Keratinocyte (primary cell): ENCODE data around the gene DNAJC18. TPM values are rescaled to one million over a fixed set of nuclear protein-coding genes. Genes with fewer than 3 reads are reported as not detected.

Experiments used
- DNase-seq: peaks from one replicate; pipeline ENCODE4 v3.0.0-alpha.2; 2011; ENCODE audit warnings: low read depth, missing footprints, low spot score
- FAIRE-seq: peaks from 2 replicates; lab custom pipeline; 2011; peaks lifted over from hg19 to GRCh38; lab: Jason Lieb, UNC
- H2AFZ ChIP-seq: 2 replicates; pipeline ENCODE4 v1.6.0; 2012; ENCODE audit warnings: low read length, control low read depth, inconsistent platforms; ENCODE audit not compliant: control insufficient read depth
- H3K27ac ChIP-seq: 2 replicates; pipeline ENCODE4 v1.5.1; 2011; ENCODE audit warnings: low read length; ENCODE audit not compliant: control insufficient read depth, insufficient read depth
- H3K27me3 ChIP-seq: 3 replicates; pipeline ENCODE4 v1.6.0; 2011; ENCODE audit warnings: low read length; ENCODE audit not compliant: control insufficient read depth, insufficient read depth; ENCODE audit errors: extremely low read depth
- H3K36me3 ChIP-seq, 2 experiments: 2 replicates in 1 of 2; 3 replicates in 1 of 2; pipeline ENCODE4 v1.5.1; 2011; ENCODE audit warnings: low read length in 2 of 2, mild to moderate bottlenecking in 1 of 2; ENCODE audit not compliant: control insufficient read depth in 2 of 2, insufficient read depth in 2 of 2; ENCODE audit errors: extremely low read depth in 1 of 2
- H3K4me1 ChIP-seq: 3 replicates; pipeline ENCODE4 v1.5.1; 2011; ENCODE audit warnings: low read length; ENCODE audit not compliant: control insufficient read depth, insufficient read depth; ENCODE audit errors: extremely low read depth
- H3K4me2 ChIP-seq: 3 replicates; pipeline ENCODE4 v1.6.0; 2011; ENCODE audit warnings: low read depth, low read length; ENCODE audit not compliant: control insufficient read depth, insufficient read depth; ENCODE audit errors: extremely low read depth
- H3K4me3 ChIP-seq, 3 experiments: fragments of 200-600 bp in 1 of 3; sonication (generic) in 1 of 3; 2 replicates in 2 of 3; 3 replicates in 1 of 3; pipeline ENCODE4 v1.5.1; 2011 to 2016; ENCODE audit warnings: low read length in 3 of 3, mild to moderate bottlenecking in 3 of 3, control low read depth in 2 of 3, inconsistent platforms in 1 of 3, low read depth in 1 of 3, mixed read lengths in 1 of 3, mixed run types in 1 of 3, moderate library complexity in 1 of 3; ENCODE audit not compliant: control insufficient read depth in 2 of 3, insufficient read depth in 2 of 3; ENCODE audit errors: extremely low read depth in 1 of 3
- H3K79me2 ChIP-seq: 2 replicates; pipeline ENCODE4 v1.6.0; 2012; ENCODE audit warnings: low read length; ENCODE audit not compliant: control insufficient read depth, insufficient read depth
- H3K9ac ChIP-seq: 3 replicates; pipeline ENCODE4 v1.6.0; 2011; ENCODE audit warnings: low read length; ENCODE audit not compliant: control insufficient read depth, insufficient read depth; ENCODE audit errors: extremely low read depth
- H3K9me1 ChIP-seq: 3 replicates; pipeline ENCODE4 v1.6.0; 2011; ENCODE audit warnings: low read length; ENCODE audit not compliant: control insufficient read depth, insufficient read depth; ENCODE audit errors: extremely low read depth
- H3K9me3 ChIP-seq: 2 replicates; pipeline ENCODE4 v1.5.1; 2012; ENCODE audit warnings: low read depth, low read length; ENCODE audit not compliant: control insufficient read depth
- H4K20me1 ChIP-seq: 3 replicates; pipeline ENCODE4 v1.6.0; 2011; ENCODE audit warnings: low read length; ENCODE audit not compliant: control insufficient read depth, insufficient read depth; ENCODE audit errors: extremely low read depth
- CTCF ChIP-seq, 3 experiments: IDR thresholded peaks in 1 of 3; conservative IDR thresholded peaks in 1 of 3; optimal IDR thresholded peaks in 1 of 3; 2 replicates in 2 of 3; 3 replicates in 1 of 3; pipeline versions ENCODE3 to v1.5.1; 2011; ENCODE audit warnings: low read length in 3 of 3, mild to moderate bottlenecking in 3 of 3, moderate library complexity in 2 of 3, control low read depth in 1 of 3, inconsistent platforms in 1 of 3; ENCODE audit not compliant: insufficient read depth in 2 of 3; ENCODE audit errors: extremely low read depth in 1 of 3
- EZH2 ChIP-seq: IDR thresholded peaks from one replicate; pipeline ENCODE4 v1.6.1; 2012; ENCODE audit warnings: inconsistent platforms, mild to moderate bottlenecking, low read length, moderate library complexity
- dilution Hi-C: fragments of 300-500 bp; cut with MboI; formaldehyde crosslinking; loops from one replicate; pipeline ENCODE4 v1.7.0; 2020; ENCODE audit warnings: low sequenced_read_pairs; ENCODE audit not compliant: extremely low pct_ligation_motif_present
- polyA plus RNA-seq, 5 experiments: library from polyadenylated mRNA; depleted of rRNA in 3 of 5; stranded (reverse) in 3 of 5; stranded (forward) in 1 of 5; unstranded in 1 of 5; fragments of >200 nt; gene quantifications; 1 replicate in 1 of 5; 2 replicates in 3 of 5; 3 replicates in 1 of 5; pipeline versions ENCODE4 v1.2.1 to v1.2.3, GENCODE V29; 2011 to 2012; ENCODE audit warnings: missing spikeins in 2 of 5, low read depth in 1 of 5, low replicate concordance in 1 of 5

DNAJC18 gene
- polyA plus RNA-seq, 1 donor (not counting 4 experiments of a cell fraction or from before 2014, with no cell fraction given): 6.6 TPM

- no peak overlapping the region for H3K27ac ChIP-seq
- peaks cover 20% of the 10 kb centered on the region for H3K4me1 ChIP-seq
- DNase-seq (no peak), FAIRE-seq (no peak)
- H3K79me2 ChIP-seq: peaks cover 1% of the 10 kb centered on the region
- TF ChIP-seq CTCF (optimal IDR thresholded peaks at IDR 0.05 in 1 of 3, IDR thresholded peaks at IDR 0.05 in 1 of 3, conservative IDR thresholded peaks at IDR 0.05 in 1 of 3; ENCODE audit: extremely low read depth in 1 of 3, insufficient read depth in 2 of 3, low read length in 3 of 3) (no peak), EZH2 (no peak)
- no peak overlapping the region for H3K4me3 ChIP-seq
- H3K9me3 ChIP-seq: no peaks in the 10 kb centered on the region
- no peaks in the 10 kb centered on the region for H4K20me1 ChIP-seq
- H2AFZ ChIP-seq: no peak overlapping the region
- H3K9me1 ChIP-seq: no peaks in the 10 kb centered on the region
- dilution Hi-C loops: no loop called here
- H3K4me2 ChIP-seq: no peak overlapping the region
- no peak overlapping the region for H3K9ac ChIP-seq
- peaks cover 19 to 21% of the 10 kb centered on the region in 2 experiments for H3K36me3 ChIP-seq
- H3K27me3 ChIP-seq: no peaks in the 10 kb centered on the region
Measured at GRCh38 chr5:139475865-139476617, 36.7 kb upstream of the DNAJC18 start.

- Histone ChIP-seq H3K9me1 (no peaks in the 10 kb centered on the region), H3K4me1 (peaks cover 15% of the 10 kb centered on the region), H3K9ac (no peak overlapping the region), H4K20me1 (no peaks in the 10 kb centered on the region), H3K4me3 (no peak overlapping the region), H3K9me3 (no peaks in the 10 kb centered on the region), H3K27ac (no peak overlapping the region), H2AFZ (no peak overlapping the region), H3K36me3 (peaks cover 15 to 18% of the 10 kb centered on the region in 2 experiments), H3K27me3 (no peaks in the 10 kb centered on the region), H3K79me2 (no peaks in the 10 kb centered on the region), H3K4me2 (no peak overlapping the region)
- dilution Hi-C loops: no loop called here
- TF ChIP-seq CTCF (optimal IDR thresholded peaks at IDR 0.05 in 1 of 3, IDR thresholded peaks at IDR 0.05 in 1 of 3, conservative IDR thresholded peaks at IDR 0.05 in 1 of 3; ENCODE audit: extremely low read depth in 1 of 3, insufficient read depth in 2 of 3, low read length in 3 of 3): no peak
- no peak for TF ChIP-seq EZH2
- no peak for FAIRE-seq
- DNase-seq: no peak
Measured at GRCh38 chr5:139474890-139475791, 35.8 kb upstream of the DNAJC18 start.
